COR-L47 (cell line): Measurements from ENCODE around the gene LRP1B.

ENCODE experiments used
- DNase-seq: peaks from one replicate; lab custom pipeline; 2025; lab: John Stamatoyannopoulos, UW

The LRP1B gene

DNA sequence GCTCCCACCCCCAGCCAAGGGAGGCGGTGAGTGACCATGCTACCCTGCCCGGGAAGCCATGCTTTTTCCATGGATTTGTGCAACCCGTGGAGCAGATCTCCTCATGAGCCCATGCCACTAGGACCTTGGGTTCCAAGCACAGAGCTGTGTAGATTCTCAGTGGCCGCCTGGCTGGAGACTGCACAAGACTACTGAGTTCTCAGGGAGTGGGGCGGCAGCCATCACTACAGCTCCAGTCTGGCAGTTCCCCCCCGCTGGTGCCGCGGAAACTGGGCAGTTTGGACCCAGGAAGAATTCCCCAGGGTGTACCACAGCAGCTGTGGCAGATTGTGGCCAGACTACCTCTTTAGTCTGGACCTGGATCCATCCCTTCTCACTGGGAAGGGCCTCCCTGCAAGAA, 470.6 kb downstream of the LRP1B start:
- DNase-seq: no peak

DNA sequence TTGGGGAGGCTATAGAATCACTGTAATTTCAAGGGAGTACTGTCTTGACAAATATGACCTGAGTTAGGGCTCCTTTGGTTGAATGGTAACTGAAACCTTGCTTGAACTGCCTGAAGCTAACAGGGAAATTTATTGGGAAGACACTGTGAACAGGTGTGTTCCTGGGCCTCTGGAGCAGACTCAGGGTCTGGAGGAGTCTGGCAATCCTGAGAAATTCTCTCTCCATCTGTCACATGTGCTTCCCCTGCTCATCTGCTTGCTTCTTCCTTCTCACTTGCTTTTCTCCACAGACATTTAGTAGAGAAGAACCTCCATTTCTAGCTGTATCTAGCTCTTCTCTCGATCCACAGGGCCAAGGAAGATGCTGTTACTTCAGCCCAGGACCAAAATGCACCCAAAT, 476.5 kb downstream of the LRP1B start:
- no peak for DNase-seq

DNA sequence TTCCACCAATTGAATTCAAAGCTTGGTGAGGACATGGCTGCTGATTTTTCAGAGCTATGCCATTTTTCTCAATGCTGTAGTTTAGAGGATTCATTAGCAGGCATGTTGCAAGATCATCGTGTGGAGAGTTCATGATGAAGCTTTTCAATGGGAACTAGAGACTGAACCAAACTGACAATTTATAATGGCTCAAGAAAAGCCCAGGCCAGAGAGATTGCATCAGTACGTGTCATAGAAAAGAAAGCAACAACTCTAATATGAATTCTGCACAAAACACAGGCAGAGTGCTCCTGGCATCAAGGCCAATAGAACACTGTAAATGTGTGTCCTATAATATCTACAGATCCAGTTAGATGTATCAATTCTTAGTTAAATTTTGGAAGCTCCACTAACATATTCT, 477.6 kb downstream of the LRP1B start:
- no peak for DNase-seq

DNA sequence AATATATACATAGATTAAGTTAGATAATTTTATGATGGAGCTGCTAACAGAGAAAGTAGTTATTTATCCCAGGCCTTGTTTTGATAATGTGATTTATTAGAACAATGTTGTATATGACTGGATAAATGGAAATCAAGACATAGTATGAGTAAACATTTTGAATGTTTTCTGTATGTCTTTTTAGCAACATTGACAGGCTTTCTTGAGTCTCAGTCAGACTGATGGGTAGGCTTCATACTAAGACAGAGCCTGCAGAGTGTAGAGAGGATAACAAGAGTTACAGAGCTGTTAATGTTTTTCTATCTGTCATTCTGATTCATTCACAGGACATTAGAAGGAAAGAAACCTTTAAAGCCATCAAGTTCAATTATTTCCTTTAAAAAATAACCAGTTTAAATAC, 478.5 kb downstream of the LRP1B start:
- DNase-seq: no peak

DNA sequence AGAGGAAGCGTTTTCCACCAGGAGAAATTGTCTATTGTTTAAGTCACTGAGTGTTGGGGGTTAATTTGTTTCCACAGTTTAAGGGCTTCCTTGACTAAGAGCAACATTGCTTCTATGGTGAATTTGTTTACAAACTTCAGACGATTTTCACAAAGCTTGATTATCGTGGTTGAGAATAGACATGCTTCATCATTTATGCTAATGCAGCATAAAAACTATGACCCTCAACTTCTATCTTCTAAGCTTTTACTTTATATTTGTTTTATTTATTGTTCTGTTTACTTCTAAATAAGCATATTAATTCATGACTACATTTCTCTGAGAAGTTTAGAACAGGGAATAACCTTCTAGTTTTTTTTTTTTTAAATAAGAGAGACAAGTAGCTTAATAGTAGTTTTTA, 483.5 kb downstream of the LRP1B start:
- no peak for DNase-seq

DNA sequence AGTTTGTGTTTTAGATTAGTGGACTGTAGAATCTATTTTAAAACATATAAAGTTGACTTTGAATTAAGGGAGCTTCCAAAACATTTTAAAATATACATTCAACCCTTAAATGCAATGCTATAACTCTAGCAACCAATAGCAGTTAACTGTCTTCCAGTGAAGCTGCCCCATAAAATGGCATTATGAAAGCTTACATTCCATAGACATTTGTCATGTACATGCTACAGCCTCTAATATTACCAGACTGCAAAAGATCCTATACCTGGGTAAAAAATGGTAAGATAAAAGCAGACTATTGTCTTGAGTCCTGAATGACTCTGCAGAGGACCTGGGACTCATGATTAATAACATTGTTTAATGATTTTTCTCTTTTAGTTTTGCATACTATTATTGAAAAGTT, 489.4 kb downstream of the LRP1B start:
- DNase-seq: no peak

DNA sequence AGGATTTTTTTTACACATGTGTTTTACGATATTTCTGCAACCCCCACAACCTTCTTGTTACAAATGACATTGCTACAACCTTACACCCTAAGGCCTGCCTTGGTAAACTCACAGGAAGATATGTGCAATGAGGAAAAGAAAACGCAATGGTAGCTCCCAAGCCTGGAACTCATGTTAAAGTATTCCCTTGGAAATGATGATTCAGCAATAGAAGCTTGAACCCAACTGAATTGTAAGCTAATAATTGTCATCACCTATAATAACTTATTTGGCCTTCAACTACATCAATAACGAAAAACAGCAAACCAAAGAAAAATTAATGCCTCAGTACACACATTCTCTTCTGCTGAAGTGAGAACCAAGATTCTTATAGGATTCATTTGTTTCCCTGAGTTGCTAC, 491.0 kb downstream of the LRP1B start:
- no peak for DNase-seq

DNA sequence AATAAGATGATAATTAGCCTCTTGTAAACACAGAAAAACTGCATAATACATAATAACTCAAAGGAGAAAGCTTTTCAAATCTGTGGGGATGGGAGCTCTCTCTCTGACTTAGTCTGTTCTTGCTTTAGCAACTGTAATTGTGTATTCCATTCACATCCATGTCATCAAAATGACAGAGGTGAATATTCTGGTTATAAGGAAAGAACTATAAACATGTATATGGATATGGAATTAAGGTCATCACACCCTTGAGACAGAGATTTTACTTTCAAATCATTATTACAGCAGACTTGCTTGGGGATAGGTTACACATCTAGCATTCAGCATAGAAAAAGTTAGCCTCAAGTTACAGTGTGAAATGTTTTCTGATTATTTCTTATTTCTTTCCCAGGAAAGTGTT, 497.7 kb downstream of the LRP1B start:
- no peak for DNase-seq

DNA sequence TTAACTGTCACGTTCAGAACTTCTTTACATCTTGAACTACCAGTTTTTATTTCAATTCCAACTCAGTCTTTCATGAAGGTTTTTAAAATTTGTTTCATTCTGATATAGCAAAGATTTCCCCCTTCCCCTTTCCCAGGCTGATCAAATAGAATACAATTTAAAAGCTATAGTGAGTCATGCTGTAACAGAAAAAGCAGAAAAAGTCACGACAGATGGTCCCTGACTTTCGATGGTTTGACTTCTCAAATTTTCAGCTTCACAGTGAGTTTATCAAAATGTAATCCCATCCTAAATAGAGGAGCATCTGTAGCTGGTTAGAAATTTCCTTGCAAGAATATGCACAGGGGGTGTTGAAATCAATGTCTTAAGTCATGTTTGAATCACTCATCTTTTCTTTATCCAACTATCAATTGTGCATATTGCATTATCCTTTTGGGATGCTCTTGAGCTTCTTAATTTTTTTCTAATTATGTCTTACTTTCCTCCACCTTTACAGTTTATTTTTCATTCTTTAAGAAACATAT, 500.3 kb downstream of the LRP1B start:
- no peak for DNase-seq

DNA sequence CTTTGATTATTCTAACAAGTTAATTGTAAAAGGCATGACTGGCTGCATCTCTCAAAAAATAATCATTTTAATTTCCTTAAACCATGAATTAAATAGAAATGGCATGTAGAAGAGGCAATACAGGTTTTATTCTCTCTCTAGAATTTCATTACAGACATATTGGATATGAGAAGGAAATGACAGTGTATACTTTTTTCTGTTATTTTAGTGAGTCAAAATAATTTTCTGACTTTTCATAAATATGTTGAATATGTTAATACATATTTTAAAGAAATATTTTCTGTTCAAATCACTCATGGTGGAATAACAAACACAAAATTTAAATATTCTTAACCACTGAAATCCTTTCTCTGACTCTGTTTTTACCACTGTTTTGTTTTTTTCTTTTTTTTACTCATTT, 510.4 kb downstream of the LRP1B start:
- DNase-seq: no peak

DNA sequence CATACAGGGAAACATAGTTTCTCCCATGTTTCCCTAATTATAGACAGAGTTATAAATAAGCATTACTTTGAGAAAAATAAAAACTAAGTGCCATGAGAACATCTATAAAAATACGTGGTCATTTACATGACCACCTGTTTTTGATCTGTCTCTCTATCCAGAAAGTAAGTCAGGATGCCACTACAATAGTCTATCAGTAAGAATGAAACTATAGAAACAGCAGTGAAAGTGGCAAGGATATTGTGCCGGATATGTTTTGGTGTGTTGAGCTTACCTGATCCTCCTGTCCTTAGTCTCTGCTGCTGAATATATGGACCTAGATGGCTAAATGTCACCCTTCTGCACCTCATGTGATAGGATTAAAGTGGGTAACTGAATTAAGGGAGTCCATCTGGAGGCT, 512.4 kb downstream of the LRP1B start:
- no peak for DNase-seq

DNA sequence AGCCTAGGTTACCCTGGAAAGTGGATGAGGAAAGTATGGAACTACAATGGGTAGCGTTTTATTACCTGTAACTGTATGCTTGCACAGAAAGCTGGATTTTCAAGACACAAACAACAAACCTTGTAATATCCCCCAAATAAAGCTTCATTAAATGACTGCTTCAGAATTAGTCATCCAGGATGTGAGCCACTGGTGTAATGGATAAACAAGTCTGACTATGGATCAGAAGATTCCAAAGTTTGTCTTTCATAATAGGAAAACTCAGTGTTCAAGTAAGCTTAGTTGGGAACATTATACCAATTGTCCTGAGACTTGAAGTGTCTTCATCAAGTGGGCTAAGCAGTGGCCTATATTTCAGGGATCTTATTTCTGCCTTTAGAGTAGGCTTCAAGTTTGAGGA, 518.8 kb downstream of the LRP1B start:
- no peak for DNase-seq

DNA sequence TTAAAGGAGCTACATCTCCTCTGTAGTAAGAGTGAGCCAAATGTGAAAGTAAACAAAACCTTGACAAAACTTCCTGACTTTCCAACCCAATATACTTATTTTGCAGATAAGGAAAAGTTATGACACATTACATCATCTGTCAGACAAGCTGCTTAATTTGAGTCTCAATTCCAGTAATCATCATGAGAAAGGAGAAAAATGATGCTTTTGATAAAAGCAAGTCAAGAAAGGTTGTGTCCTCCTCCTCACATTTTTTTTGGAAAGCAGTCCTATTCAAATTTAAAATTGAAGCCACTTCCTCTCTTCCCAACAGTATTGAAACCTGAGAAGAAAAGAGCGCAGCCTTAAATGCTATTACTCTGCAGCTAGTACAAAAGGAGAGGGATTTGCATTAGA, 519.6 kb downstream of the LRP1B start:
- no peak for DNase-seq

DNA sequence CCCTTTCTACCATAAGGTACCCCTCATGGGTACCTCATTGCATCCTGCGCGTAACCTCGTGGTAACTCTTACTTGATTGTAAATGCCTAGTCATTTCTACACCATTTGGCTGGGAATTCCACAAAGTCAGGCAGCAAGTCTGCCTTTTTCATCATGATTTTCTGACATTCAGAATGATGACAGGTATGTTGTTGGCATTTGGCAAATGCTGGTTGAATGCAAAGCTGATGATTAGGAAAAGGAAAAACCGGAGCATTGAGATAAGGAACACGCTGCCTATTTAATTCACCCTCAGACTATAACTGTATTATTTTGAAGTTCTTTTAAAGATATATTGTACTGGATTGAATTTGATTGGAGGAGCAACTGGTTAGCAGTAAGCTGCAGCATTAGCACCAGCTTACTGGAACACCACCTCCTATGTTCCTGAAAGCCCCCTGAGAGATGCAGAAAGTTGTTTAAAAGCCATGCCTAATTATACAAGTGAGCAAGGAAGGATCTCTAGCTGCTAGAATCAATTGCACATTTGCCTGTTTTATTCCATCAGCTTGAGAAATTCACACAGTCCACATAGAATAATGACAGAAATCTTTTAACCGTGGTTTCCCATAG, 520.1 kb downstream of the LRP1B start:
- DNase-seq: no peak

DNA sequence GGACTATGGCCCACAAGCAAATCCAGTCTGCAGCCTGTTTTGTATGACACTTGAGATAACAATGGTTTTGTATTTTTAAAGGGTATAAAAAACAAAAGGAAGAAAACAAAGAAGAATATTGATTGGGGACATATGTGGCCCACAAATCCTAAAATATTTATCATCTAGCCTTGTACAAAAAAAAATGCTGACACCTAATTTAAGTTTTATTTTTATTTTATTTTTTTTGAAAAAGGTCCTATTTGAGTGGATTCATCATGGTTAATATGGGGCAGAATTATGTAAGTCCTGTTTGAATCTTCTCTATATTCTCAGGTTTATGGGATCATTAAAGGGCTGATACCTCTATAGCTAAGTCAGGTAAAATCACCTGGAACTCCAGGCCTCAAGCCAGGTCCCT, 525.7 kb downstream of the LRP1B start:
- no peak for DNase-seq

DNA sequence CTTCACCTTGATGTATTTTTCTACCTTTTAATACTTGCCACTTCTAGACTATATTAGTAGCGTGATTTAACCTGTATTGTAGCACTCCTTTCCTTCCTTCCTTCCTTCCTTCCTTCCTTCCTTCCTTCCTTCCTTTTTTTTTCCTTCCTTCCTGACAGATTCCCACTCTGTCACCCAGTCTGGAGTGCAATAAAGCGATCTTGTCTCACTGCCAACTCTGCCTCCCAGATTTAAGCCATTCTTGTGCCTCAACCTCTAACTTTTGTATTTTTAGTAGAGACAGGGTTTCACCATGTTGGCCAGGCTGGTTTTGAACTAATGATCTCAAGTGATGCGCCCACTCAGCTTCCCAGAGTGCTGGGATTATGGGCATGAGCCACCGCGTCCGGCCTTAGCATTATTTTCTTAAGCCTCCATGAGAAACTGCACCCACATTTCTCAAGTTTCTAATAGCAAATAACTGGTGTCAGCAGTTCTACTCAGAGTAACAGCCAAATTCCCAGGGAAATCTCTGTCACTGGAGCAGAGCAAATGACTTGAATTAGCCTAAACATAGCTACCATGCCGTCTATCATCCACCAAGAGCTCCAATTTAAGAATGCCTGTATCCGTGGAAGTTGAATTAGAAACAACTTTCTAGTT, 529.2 kb downstream of the LRP1B start:
- no peak for DNase-seq

DNA sequence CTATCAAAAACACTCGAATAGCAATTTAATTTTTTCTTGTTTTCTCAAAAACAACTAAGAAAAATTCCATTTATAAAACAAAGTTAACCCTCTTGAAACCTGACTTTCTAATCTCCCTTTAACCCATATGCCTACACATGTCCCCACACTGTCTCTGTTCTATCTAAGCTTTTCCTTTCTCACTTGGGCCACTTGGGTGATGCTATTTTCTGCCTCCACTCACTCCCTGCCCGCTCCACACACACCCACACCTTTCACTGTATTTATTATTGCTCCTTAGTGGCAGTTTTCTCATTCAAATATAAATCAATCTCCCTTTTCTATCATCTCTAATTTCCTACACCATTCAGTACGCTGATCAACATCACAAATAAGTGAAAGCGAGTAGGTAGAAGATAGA, 531.1 kb downstream of the LRP1B start:
- no peak for DNase-seq

DNA sequence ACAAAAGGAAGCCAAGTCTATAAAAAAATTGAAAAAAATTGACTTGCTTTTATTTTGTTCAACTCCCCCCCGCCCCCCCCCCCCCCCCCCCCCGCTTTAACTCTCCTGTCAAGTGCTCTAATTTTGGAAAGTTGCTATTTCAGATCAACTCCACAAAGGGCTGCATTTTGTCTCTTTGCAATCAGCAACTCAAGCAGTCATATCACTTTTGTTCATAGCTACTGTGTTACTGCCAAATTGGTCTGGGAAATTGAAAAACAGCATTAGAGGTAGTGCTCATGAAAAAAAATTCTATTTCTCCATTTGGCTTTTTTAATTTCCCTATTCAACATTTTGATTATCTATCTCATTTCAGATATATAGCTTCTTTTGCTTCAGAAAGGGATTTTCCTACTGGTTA, 531.8 kb downstream of the LRP1B start:
- DNase-seq: no peak

DNA sequence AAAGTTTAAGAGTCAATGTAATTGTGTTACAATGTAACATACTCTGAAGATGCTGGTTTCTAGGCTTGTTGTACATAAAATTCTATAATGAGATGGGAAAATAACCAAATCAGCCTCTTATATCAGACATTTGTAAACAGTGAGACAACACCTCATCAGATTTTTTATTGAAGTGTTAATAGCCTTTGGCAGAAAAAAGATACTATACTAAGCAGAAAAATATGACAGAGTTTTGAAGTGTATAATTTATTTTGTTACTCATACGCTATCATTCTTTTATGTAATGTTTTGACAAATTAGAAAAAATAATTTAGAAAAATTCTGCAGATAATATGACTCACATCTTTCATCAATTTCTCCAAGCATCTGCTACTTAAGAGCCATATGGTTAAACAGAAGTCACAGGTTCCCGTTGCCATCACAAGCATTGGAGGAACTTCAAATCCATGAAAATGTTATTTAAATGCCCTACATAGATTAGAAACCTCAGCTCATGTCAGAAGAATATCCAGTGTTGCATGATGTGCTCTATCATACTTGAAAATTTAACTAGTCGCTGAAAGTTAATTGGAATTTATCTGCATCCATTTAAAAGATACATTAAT, 535.4 kb downstream of the LRP1B start:
- DNase-seq: no peak

DNA sequence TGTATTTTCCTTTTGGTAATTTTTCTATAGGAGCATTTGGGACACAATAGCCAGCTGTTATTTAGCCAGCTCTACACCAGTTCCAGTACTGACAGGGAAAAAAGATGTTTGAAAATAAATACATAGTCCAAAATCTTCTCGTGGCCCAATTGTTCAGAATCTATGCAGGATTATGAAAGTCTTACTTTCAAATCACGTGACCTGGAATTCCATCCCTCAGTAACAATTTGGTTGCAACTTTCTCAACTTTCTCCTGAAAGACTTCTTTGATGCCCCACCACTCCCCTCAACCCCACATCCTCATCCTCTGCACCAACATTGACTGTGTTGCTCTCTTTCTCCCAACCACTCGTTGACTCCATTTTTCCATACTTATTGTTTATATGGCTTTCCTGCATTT, 539.0 kb downstream of the LRP1B start:
- DNase-seq: no peak

DNA sequence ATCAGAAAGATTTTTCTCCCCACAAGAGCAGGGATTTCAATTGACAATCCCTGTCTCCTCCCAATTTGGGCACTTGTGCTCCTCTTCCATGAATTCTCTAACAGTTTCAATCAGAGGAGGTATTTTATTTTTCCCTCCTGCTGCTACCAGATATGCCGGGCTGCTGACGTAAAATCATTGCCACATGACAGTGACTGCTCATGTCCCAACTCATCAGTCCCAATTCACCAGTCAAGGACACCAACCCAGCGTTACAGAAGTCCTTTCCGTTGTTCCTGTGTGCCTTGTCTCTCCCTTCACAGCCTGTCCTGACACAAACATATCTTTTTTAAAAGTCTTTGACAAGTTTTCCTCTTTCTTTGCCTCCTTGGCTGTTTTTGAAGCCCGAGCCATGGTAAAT, 540.2 kb downstream of the LRP1B start:
- DNase-seq: no peak

DNA sequence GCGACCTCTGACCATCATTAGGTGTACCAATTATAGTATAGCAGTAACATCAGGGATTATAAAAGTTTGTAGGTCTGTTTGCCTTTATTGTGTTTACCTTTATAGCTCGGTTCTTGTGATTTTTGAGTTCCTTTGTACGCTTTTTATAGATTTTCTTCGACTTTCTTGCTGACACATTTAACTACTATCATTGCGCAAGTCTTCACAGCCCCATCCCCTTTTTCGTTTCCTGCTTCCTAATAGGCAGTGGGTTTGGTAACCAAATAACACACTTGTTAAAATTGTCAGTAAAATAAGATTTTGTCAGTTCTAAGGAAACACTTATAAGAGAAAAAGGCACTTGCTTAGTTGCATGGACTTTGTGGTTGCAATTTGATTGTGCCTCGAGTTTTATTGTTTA, 541.5 kb downstream of the LRP1B start:
- no peak for DNase-seq

DNA sequence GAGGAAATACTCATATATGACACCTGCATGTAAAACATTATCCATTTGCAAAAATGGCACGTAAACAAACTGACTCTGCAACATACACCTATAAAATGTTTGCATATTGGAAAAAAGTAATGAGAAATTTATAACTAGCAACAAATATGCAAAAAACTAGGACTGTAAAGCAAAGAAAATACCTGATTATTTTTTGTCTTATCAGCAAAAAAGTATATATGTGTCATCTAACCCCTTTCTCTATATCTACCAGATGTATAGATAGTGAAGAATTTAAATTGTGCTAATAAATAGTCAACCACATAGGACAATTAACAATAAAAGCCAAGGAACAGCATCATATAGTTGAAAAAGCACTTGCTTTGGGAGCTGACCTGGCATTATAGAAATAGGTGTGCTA, 543.8 kb downstream of the LRP1B start:
- no peak for DNase-seq

DNA sequence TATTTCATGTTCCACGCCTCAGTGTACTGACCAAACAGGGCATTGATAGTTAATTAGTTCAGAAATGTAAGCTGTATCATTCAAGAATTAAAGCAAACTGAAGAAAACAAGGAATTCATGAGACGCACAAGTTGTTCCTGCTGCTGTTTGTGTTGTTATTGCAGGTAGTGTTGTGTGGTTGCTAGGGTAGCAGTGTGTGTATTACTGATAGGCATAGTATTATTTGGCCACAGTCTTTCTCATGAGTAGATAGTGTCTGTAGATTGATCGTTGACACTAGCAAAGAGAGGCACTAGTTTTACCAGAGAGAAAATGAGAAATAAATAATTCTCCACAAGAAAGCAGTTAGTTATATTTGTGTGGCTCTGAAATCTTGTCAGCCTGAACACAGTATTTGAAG, 548.6 kb downstream of the LRP1B start:
- no peak for DNase-seq
